Measurements from ENCODE around the gene PCYT2. TPM values are rescaled to one million over a fixed set of nuclear protein-coding genes. Genes with fewer than 3 reads are reported as not detected.

Gene PCYT2
- total RNA-seq (10 to 100 TPM; 17.5 to 43.6 (median 35.2) TPM), polyA plus RNA-seq (10 to 100 TPM; 22.4 to 27.0 TPM), total RNA-seq (27.2 reads per million, percentile 57 among the genes with 10 or more reads in this experiment)

- ATAC-seq (peak; percentile 97), DNase-seq (peak; percentile 84 to 95 (median 92))
- Histone ChIP-seq H3K27ac (ENCODE audit: low read depth, low read length) (peak within 1 kb of the TSS; percentile 68), H3K27me3 (ENCODE audit: control insufficient read depth in 2 of 2, insufficient read depth in 2 of 2, low read length in 2 of 2) (no peaks in the 10 kb centered on the region), H3K36me3 (ENCODE audit: control insufficient read depth in 2 of 3, insufficient read depth in 3 of 3, low read length in 3 of 3) (peaks cover 12 to 63% (median 18%) of the 10 kb centered on the region in 3 experiments), H3K4me1 (ENCODE audit: control insufficient read depth in 2 of 2, insufficient read depth in 2 of 2, low read length in 2 of 2) (peaks cover 8 to 12% of the 10 kb centered on the region in 2 donors), H3K9me3 (ENCODE audit: control insufficient read depth in 2 of 3, low read length in 3 of 3) (no peaks in the 10 kb centered on the region), H3K4me3 (ENCODE audit: low read length) (peak within 1 kb of the TSS; percentile 70)
- H3K27me3 Mint-ChIP-seq, result no peaks in the 10 kb centered on the region
- H3K27ac Mint-ChIP-seq, result peak within 1 kb of the TSS in 6 of 9 donors; percentile 33 to 85 (median 54)
- peak within 1 kb of the TSS; percentile 72 to 92 (median 86) for H3K4me3 Mint-ChIP-seq
- H3K36me3 Mint-ChIP-seq, result peaks cover 0 to 22% (median 4%) of the 10 kb centered on the region in 5 donors
- intact Hi-C loops (cut with micrococcal nuclease), result loop anchor here (1.0 to 5.0 kb wide), 8 partner anchors 15 to 546 kb away; partner anchors contain the start of genes ALYREF (in 2 of the 2), ANAPC11 (in 2 of the 2), MAFG (in 2 of the 2) and P4HB (in 2 of the 2)
- no peaks in the 10 kb centered on the region for H3K9me3 Mint-ChIP-seq
- H3K4me1 Mint-ChIP-seq, result peaks cover 6 to 33% (median 16%) of the 10 kb centered on the region in 7 donors
- ChIA-PET CTCF (no interaction called here), POLR2A (interaction anchor here (0.7 to 3.5 kb wide), 4 partner anchors 9 to 226 kb away, joined by 3 to 23 read pairs (median 6); partner anchors contain the start of gene MAFG)
Observed at GRCh38 chr17:81911277-81911961, at the start of gene PCYT2. PCYT2 (minus strand) TSS chr17:81911399; CDS start chr17:81911355, 44 bp downstream.

DNA sequence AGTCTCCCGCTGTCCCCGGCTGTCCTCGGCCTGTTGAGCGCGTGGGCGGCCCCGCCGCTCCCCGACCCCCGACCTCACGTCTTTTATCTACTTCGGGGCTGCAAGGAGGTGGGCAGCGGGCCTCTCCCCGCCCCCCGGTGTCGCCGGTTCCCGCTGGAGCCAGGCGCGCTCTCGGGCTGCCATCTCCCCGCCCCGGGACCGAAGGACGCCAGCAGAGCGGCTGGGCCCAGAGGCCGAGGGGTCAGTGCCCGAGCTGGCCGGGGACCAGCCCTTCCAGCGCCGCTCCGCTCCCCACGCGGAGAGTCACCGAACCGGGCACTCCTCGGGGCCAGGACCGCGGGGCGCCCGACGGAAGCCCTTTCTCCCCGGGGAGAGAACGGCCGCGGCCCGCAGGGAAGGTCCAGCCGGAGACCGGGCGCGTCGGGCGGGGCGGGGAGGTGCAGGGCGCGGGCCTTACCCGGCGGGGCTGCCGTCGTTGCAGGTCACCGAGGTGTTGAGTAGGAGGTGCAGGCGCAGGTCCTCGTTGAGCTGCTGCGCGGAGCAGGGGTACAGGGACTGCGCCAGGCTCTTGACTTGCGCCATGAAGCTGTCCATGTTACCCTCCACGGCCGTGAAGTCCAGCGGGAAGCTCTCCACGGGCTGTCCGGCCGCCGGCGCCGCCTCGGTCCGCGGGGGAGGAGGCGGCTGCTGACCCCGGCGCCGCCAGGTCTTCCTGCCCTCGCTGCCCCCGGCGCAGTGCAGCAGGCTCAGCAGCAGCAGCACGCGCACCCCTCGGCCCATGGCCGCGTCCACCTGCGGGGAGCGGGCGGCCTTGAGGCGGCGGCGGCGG is 49.1 kb upstream of the PCYT2 start:
- intact Hi-C loops (cut with micrococcal nuclease), result loop anchor here in 1 of 2 donors (2.0 kb wide), 1 partner anchor 16 kb away; the partner anchor contains the start of gene ASPSCR1
- Mint-ChIP-seq H3K27ac (no peak overlapping the region), H3K27me3 (peaks cover 0 to 48% (median 12%) of the 10 kb centered on the region in 5 donors), H3K36me3 (no peaks in the 10 kb centered on the region), H3K9me3 (no peaks in the 10 kb centered on the region), H3K4me3 (peak overlapping the region in 4 of 10 donors; percentile 37 to 82 (median 56)), H3K4me1 (peaks cover 0 to 12% (median 4%) of the 10 kb centered on the region in 7 donors)
- POLR2A ChIA-PET, result interaction anchor here (0.8 to 4.4 kb wide), 6 partner anchors 16 to 489 kb away, joined by 3 to 29 read pairs (median 6); partner anchors contain the start of genes ANAPC11, CENPX, DCXR and LRRC45
- Histone ChIP-seq H3K4me3 (ENCODE audit: low read length) (no peak overlapping the region), H3K9me3 (ENCODE audit: control insufficient read depth in 2 of 3, low read length in 3 of 3) (no peaks in the 10 kb centered on the region), H3K27ac (ENCODE audit: low read depth, low read length) (no peak overlapping the region), H3K4me1 (ENCODE audit: control insufficient read depth in 2 of 2, insufficient read depth in 2 of 2, low read length in 2 of 2) (peaks cover 0 to 10% of the 10 kb centered on the region in 2 donors), H3K27me3 (ENCODE audit: control insufficient read depth in 2 of 2, insufficient read depth in 2 of 2, low read length in 2 of 2) (peaks cover 8% of the 10 kb centered on the region in 2 donors), H3K36me3 (ENCODE audit: control insufficient read depth in 2 of 3, insufficient read depth in 3 of 3, low read length in 3 of 3) (no peaks in the 10 kb centered on the region)
- DNase-seq (peak in 1 of 9 donors; percentile 29), ATAC-seq (no peak)
- CTCF ChIA-PET, result interaction anchor here (0.6 to 5.7 kb wide), 16 partner anchors 11 to 535 kb away, joined by 3 to 122 read pairs (median 6); partner anchors contain the start of genes CENPX, DCXR and LRRC45

DNA sequence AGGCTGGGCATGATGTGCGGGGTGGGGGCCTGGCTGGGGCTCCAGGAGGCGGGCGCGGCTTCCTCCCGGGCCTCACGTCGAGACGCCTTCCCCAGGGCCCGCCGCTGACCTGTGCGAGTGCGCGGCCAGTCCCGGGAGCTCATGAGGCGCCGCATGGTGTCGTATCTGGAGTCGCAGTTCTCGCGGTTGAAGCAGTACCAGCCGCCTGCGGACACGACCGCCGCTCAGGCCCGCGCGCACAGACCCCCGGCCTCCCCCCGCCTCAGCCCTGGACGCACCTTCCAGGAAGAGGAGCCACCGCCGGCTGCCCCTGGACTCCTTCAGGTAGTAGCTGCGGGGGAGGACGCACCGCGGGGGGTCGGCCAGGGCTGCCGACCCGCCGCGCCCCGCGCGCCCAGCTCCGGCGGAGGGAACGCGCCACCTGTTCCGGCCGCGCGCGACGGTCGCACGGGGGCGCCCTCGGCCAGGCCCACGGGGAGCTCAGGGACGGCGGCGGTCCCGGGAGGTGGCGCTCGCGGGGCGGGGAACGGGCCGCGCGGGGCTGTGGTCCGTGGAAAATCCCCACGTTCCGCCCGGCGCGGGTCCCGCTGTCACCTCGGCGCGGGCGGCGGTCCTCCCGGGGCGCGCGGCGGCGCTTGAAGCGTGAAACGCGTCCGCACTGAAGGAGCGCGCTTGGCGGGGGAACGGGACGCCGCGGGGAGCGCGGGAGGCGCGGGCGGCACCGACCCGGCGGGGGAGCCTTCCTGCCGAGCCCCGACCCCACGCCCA is 48.3 kb upstream of the PCYT2 start:
- Histone ChIP-seq H3K4me1 (ENCODE audit: control insufficient read depth in 2 of 2, insufficient read depth in 2 of 2, low read length in 2 of 2) (peaks cover 0 to 10% of the 10 kb centered on the region in 2 donors), H3K4me3 (ENCODE audit: low read length) (no peak overlapping the region), H3K9me3 (ENCODE audit: control insufficient read depth in 2 of 3, low read length in 3 of 3) (no peaks in the 10 kb centered on the region), H3K27me3 (ENCODE audit: control insufficient read depth in 2 of 2, insufficient read depth in 2 of 2, low read length in 2 of 2) (peaks cover 8% of the 10 kb centered on the region in 2 donors), H3K27ac (ENCODE audit: low read depth, low read length) (no peak overlapping the region), H3K36me3 (ENCODE audit: control insufficient read depth in 2 of 3, insufficient read depth in 3 of 3, low read length in 3 of 3) (no peaks in the 10 kb centered on the region)
- Mint-ChIP-seq H3K4me1 (peaks cover 0 to 8% (median 2%) of the 10 kb centered on the region in 7 donors), H3K27me3 (peaks cover 0 to 41% (median 12%) of the 10 kb centered on the region in 5 donors), H3K4me3 (peak overlapping the region in 7 of 10 donors; percentile 43 to 82 (median 57)), H3K27ac (no peak overlapping the region), H3K9me3 (no peaks in the 10 kb centered on the region), H3K36me3 (no peaks in the 10 kb centered on the region)
- ChIA-PET POLR2A (interaction anchor here (0.8 to 4.4 kb wide), 6 partner anchors 53 to 490 kb away, joined by 3 to 29 read pairs (median 4); partner anchors contain the start of genes ANAPC11, CENPX, DCXR and LRRC45), CTCF (interaction anchor here (0.6 to 5.7 kb wide), 22 partner anchors 8 to 572 kb away, joined by 3 to 122 read pairs (median 4); partner anchors contain the start of genes CENPX, DCXR and LRRC45)
- intact Hi-C loops (cut with micrococcal nuclease), result loop anchor here (1.0 to 2.0 kb wide), 3 partner anchors 17 to 195 kb away; partner anchors contain the start of gene ASPSCR1 (in 1 of the 2)
- peak; percentile 97 for ATAC-seq
- peak; percentile 73 to 94 (median 84) for DNase-seq

DNA sequence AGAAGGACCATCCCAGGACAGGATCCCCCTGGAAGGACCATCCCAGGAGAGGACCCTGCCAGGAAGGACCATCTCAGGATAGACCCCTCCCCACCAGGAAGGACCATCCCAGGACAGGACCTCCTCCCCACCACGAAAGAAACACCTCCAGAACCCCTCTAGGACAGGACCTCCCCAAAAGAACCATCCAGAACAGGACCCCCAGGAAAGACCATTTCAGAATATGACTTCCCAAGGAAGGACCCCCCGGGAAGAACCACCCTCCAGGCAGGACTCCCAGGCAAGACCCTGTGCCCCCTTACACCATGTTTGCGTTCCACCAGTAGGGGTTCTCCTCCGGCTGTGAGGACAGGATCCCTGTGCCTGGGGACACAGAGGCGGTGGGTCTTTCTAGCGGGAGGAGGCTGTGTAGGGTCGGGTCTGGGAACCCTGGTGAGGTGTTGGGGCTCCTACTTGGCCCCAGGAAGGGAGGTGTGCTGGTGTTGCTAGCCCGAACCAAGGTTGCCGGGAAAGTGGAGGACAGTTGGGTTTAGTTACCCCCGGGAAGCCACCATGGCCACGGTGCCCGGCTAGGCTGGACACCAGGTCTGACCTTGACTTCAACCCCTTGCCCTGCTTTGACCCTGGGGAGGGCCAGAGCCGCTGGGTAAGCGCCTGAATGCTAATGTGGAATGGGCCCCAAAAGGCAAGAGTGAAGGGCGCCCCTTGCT is 47.6 kb upstream of the PCYT2 start:
- Histone ChIP-seq H3K27ac (ENCODE audit: low read depth, low read length) (no peak overlapping the region), H3K27me3 (ENCODE audit: control insufficient read depth in 2 of 2, insufficient read depth in 2 of 2, low read length in 2 of 2) (peaks cover 5 to 8% of the 10 kb centered on the region in 2 donors), H3K36me3 (ENCODE audit: control insufficient read depth in 2 of 3, insufficient read depth in 3 of 3, low read length in 3 of 3) (no peaks in the 10 kb centered on the region), H3K9me3 (ENCODE audit: control insufficient read depth in 2 of 3, low read length in 3 of 3) (no peaks in the 10 kb centered on the region), H3K4me1 (ENCODE audit: control insufficient read depth in 2 of 2, insufficient read depth in 2 of 2, low read length in 2 of 2) (peaks cover 0 to 5% of the 10 kb centered on the region in 2 donors), H3K4me3 (ENCODE audit: low read length) (no peak overlapping the region)
- ChIA-PET POLR2A (interaction anchor here (0.8 to 4.4 kb wide), 5 partner anchors 54 to 491 kb away, joined by 3 to 29 read pairs (median 4); partner anchors contain the start of genes CENPX, DCXR and LRRC45), CTCF (interaction anchor here (0.6 to 5.7 kb wide), 22 partner anchors 8 to 573 kb away, joined by 3 to 122 read pairs (median 4); partner anchors contain the start of genes CENPX, DCXR and LRRC45)
- ATAC-seq, result no peak
- H3K27ac Mint-ChIP-seq, result no peak overlapping the region
- H3K36me3 Mint-ChIP-seq, result no peaks in the 10 kb centered on the region
- intact Hi-C loops (cut with micrococcal nuclease), result loop anchor here (1.0 kb wide), 2 partner anchors 63 to 196 kb away; no protein-coding TSS in a partner anchor
- peak overlapping the region; percentile 27 to 82 (median 53) for H3K4me3 Mint-ChIP-seq
- H3K9me3 Mint-ChIP-seq, result no peaks in the 10 kb centered on the region
- peaks cover 0 to 5% (median 0%) of the 10 kb centered on the region in 7 donors for H3K4me1 Mint-ChIP-seq
- no peak for DNase-seq
- H3K27me3 Mint-ChIP-seq, result peaks cover 0 to 33% (median 12%) of the 10 kb centered on the region in 5 donors

GRCh38 chr17:81957691-81958432 is 46.7 kb upstream of the PCYT2 start:
- intact Hi-C loops (cut with micrococcal nuclease), result no loop called here
- H3K36me3 ChIP-seq (ENCODE audit: control insufficient read depth in 2 of 3, insufficient read depth in 3 of 3, low read length in 3 of 3), result no peaks in the 10 kb centered on the region
- DNase-seq (no peak), ATAC-seq (no peak)
- no peak overlapping the region for H3K4me3 ChIP-seq (ENCODE audit: low read length)
- POLR2A ChIA-PET, result no interaction called here
- CTCF ChIA-PET, result no interaction called here
- Mint-ChIP-seq H3K27me3 (peaks cover 0 to 24% (median 12%) of the 10 kb centered on the region in 5 donors), H3K9me3 (no peaks in the 10 kb centered on the region), H3K36me3 (no peaks in the 10 kb centered on the region), H3K4me3 (peak overlapping the region in 6 of 10 donors; percentile 32 to 82 (median 51)), H3K4me1 (peaks cover 0 to 5% (median 0%) of the 10 kb centered on the region in 7 donors), H3K27ac (peak overlapping the region in 1 of 9 donors; percentile 29)
- no peaks in the 10 kb centered on the region for H3K4me1 ChIP-seq (ENCODE audit: control insufficient read depth in 2 of 2, insufficient read depth in 2 of 2, low read length in 2 of 2)
- no peaks in the 10 kb centered on the region for H3K9me3 ChIP-seq (ENCODE audit: control insufficient read depth in 2 of 3, low read length in 3 of 3)
- no peak overlapping the region for H3K27ac ChIP-seq (ENCODE audit: low read depth, low read length)
- H3K27me3 ChIP-seq (ENCODE audit: control insufficient read depth in 2 of 2, insufficient read depth in 2 of 2, low read length in 2 of 2), result peaks cover 5 to 8% of the 10 kb centered on the region in 2 donors
